HepG2 (cell line): ENCODE measurements around the gene ZNF512B. TPM values are rescaled to one million over a fixed set of nuclear protein-coding genes. Genes with fewer than 3 reads are reported as not detected.

Source experiments
- ATF1 ChIP-seq: IDR thresholded peaks from 2 replicates; pipeline ENCODE4 v1.6.1; 2016; ENCODE audit warnings: mild to moderate bottlenecking, control low read depth
- CREB3 ChIP-seq: sonication (generic); formaldehyde crosslinking; IDR thresholded peaks from 2 replicates; pipeline ENCODE4 v1.5.0; 2020; ENCODE audit warnings: missing genetic modification reagents
- CREBL2 ChIP-seq: sonication (generic); formaldehyde crosslinking; IDR thresholded peaks from 2 replicates; pipeline ENCODE4 v1.8.1; 2023; ENCODE audit warnings: missing genetic modification reagents, mild to moderate bottlenecking, borderline replicate concordance
- GATAD1 ChIP-seq: IDR thresholded peaks from 2 replicates; pipeline ENCODE4 v1.6.1; 2016; ENCODE audit warnings: missing genetic modification reagents, missing compliant biosample characterization
- KDM2A ChIP-seq: sonication (generic); formaldehyde crosslinking; IDR thresholded peaks from 2 replicates; pipeline ENCODE4 v1.4.0; 2020; ENCODE audit warnings: low read depth, missing genetic modification reagents, borderline replicate concordance
- KLF9 ChIP-seq: IDR thresholded peaks from 2 replicates; pipeline ENCODE4 v1.6.1; 2016; ENCODE audit warnings: low read depth
- MEIS2 ChIP-seq: sonication (generic); formaldehyde crosslinking; IDR thresholded peaks from 2 replicates; pipeline ENCODE4 v1.9.0; 2021; ENCODE audit warnings: mild to moderate bottlenecking, missing genetic modification reagents
- MTF1 ChIP-seq: sonication (generic); formaldehyde crosslinking; IDR thresholded peaks from 2 replicates; pipeline ENCODE4 v1.5.0; 2020; ENCODE audit warnings: missing genetic modification reagents
- NFE2L2 ChIP-seq: fragments of 150-350 bp; IDR thresholded peaks from 2 replicates; pipeline ENCODE4 v1.6.1; 2014; ENCODE audit warnings: low read length
- NFIB ChIP-seq: sonication (generic); formaldehyde crosslinking; IDR thresholded peaks from 2 replicates; pipeline ENCODE4 v1.9.0; 2021; ENCODE audit warnings: missing genetic modification reagents, mild to moderate bottlenecking, borderline replicate concordance
- PITX1 ChIP-seq: sonication (generic); formaldehyde crosslinking; IDR thresholded peaks from 2 replicates; pipeline ENCODE4 v1.5.1; 2020; ENCODE audit warnings: mild to moderate bottlenecking, missing genetic modification reagents
- RELA ChIP-seq: sonication (generic); formaldehyde crosslinking; IDR thresholded peaks from 2 replicates; pipeline ENCODE4 v1.4.0; 2020; ENCODE audit warnings: missing genetic modification reagents
- SP1 ChIP-seq, 2 experiments: fragments of 450-650 bp in 1 of 2; sonication (generic) in 1 of 2; formaldehyde crosslinking in 1 of 2; IDR thresholded peaks; 2 replicates each; pipeline versions ENCODE4 v1.4.0 to v1.6.1; 2016 to 2020; ENCODE audit warnings: missing genetic modification reagents in 1 of 2
- SP2 ChIP-seq: sonication (generic); formaldehyde crosslinking; IDR thresholded peaks from 2 replicates; pipeline ENCODE4 v1.5.1; 2020; ENCODE audit warnings: mild to moderate bottlenecking, missing genetic modification reagents
- THAP9 ChIP-seq: sonication (generic); formaldehyde crosslinking; IDR thresholded peaks from 2 replicates; pipeline ENCODE4; 2020; ENCODE audit warnings: missing genetic modification reagents, mild to moderate bottlenecking, borderline replicate concordance
- XRCC5 ChIP-seq: fragments of 200-400 bp; formaldehyde crosslinking; optimal IDR thresholded peaks from 2 replicates; pipeline ENCODE3; 2017; ENCODE audit warnings: mild to moderate bottlenecking, low read length
- ZBTB46 ChIP-seq: sonication (generic); formaldehyde crosslinking; IDR thresholded peaks from 2 replicates; pipeline ENCODE4 v1.4.0; 2020; ENCODE audit warnings: mild to moderate bottlenecking, missing genetic modification reagents, borderline replicate concordance
- ZBTB7B ChIP-seq: sonication (generic); formaldehyde crosslinking; IDR thresholded peaks from 2 replicates; pipeline ENCODE4 v1.4.0; 2020; ENCODE audit warnings: missing genetic modification reagents
- ZBTB8A ChIP-seq: sonication (generic); formaldehyde crosslinking; IDR thresholded peaks from 2 replicates; pipeline ENCODE4 v1.4.0; 2020; ENCODE audit warnings: mild to moderate bottlenecking, low read depth, missing genetic modification reagents, borderline replicate concordance
- ZFP36 ChIP-seq: fragments of 150-350 bp; IDR thresholded peaks from 2 replicates; pipeline ENCODE4 v1.6.1; 2018; ENCODE audit warnings: borderline replicate concordance, low read length, low read depth; ENCODE audit not compliant: partially characterized antibody
- ZNF343 ChIP-seq: sonication (generic); formaldehyde crosslinking; IDR thresholded peaks from 2 replicates; pipeline ENCODE4 v1.4.0; 2020; ENCODE audit warnings: mild to moderate bottlenecking, missing genetic modification reagents
- ZNF383 ChIP-seq: sonication (generic); formaldehyde crosslinking; IDR thresholded peaks from 2 replicates; pipeline ENCODE4 v1.4.0; 2020; ENCODE audit warnings: missing genetic modification reagents, mild to moderate bottlenecking, borderline replicate concordance
- ZNF703 ChIP-seq: sonication (generic); formaldehyde crosslinking; IDR thresholded peaks from 2 replicates; pipeline ENCODE4 v1.5.1; 2020; ENCODE audit warnings: missing genetic modification reagents, mild to moderate bottlenecking, moderate library complexity, borderline replicate concordance
- ZNF761 ChIP-seq: sonication (generic); formaldehyde crosslinking; conservative IDR thresholded peaks from 2 replicates; pipeline ENCODE4 v1.4.0; 2020; ENCODE audit warnings: mild to moderate bottlenecking, missing genetic modification reagents
- ZNF83 ChIP-seq: sonication (generic); formaldehyde crosslinking; IDR thresholded peaks from 2 replicates; pipeline ENCODE4 v1.4.0; 2020; ENCODE audit warnings: missing genetic modification reagents, mild to moderate bottlenecking, borderline replicate concordance
- polyA plus RNA-seq, 8 experiments: library from polyadenylated mRNA; depleted of rRNA in 3 of 8; stranded (reverse) in 7 of 8; unstranded in 1 of 8; fragments of >200 nt; fragmentation: Illumina TruSeq in 4 of 8; extraction: Trizol in 4 of 8; gene quantifications; 2 replicates each; pipeline versions ENCODE4 v1.2.1 to v1.2.3, GENCODE V29; 2011 to 2016; ENCODE audit warnings: low read depth in 4 of 8, missing spikeins in 1 of 8, mixed read lengths in 1 of 8; ENCODE audit not compliant: insufficient read depth in 1 of 8
- total RNA-seq, 5 experiments: library from RNA; depleted of rRNA; stranded (reverse); fragments of >200 nt; fragmentation: Illumina TruSeq; extraction: Trizol; gene quantifications; 2 replicates each; pipeline ENCODE4 v1.2.3, GENCODE V29; 2016; ENCODE audit warnings: low read depth in 1 of 5

The ZNF512B gene
- total and polyA plus RNA-seq, 2 of the 13 experiments (the other 11 are each of a cell fraction or from before 2014, with no cell fraction given), result 11.5 to 30.6 TPM

GRCh38 chr20:63973636-63974401 lies 4.1 kb upstream of the ZNF512B start (continued):
- TF ChIP-seq CREB3 (CRISPR knock-in tag) (0 out of 2 replicates have a peak, but pooled peaks have one; percentile 80), NFE2L2 (no peak), PITX1 (CRISPR knock-in tag) (peak; percentile 80), MTF1 (CRISPR knock-in tag) (no peak), SP1 (IDR thresholded peaks at IDR 0.05) (no peak), SP1 (CRISPR knock-in tag; IDR thresholded peaks at IDR 0.05) (peak; percentile 90), ZBTB46 (peak; percentile 66; the same call in 1 of the 2 replicates), GATAD1 (CRISPR knock-in tag) (peak; percentile 84), KDM2A (CRISPR knock-in tag) (peak; percentile 98), ATF1 (CRISPR knock-in tag) (no peak), SP2 (CRISPR knock-in tag) (no peak), NFIB (CRISPR knock-in tag) (no peak), ZNF703 (no peak), ZBTB7B (peak; percentile 94), ZNF383 (CRISPR knock-in tag) (no peak), CREBL2 (CRISPR knock-in tag) (no peak), RELA (CRISPR knock-in tag) (peak; percentile 91; the same call in 1 of the 2 replicates), THAP9 (CRISPR knock-in tag) (peak; percentile 77; the same call in 1 of the 2 replicates), MEIS2 (peak; percentile 90), KLF9 (CRISPR knock-in tag) (peak; percentile 90; the same call in 1 of the 2 replicates), ZNF343 (CRISPR knock-in tag) (no peak), ZBTB8A (peak; percentile 99), ZFP36 (no peak), XRCC5 (peak; percentile 97), ZNF761 (peak; percentile 83; the same call in 1 of the 2 replicates), ZNF83 (CRISPR knock-in tag) (peak; percentile 92; the same call in 1 of the 2 replicates)
